ENCODE results near the gene DCLK1. TPM values are rescaled to one million over a fixed set of nuclear protein-coding genes. Genes with fewer than 3 reads are reported as not detected.

DCLK1 gene
- total RNA-seq, 1 donor from 2014 or later, result 2.9 TPM

- Histone ChIP-seq H3K4me3 (ENCODE audit: low read depth, low read length) (no peak overlapping the region), H3K36me3 (ENCODE audit: control insufficient read depth, insufficient read depth, low read length) (no peaks in the 10 kb centered on the region), H3K27me3 (ENCODE audit: control insufficient read depth, insufficient read depth, low read length) (no peaks in the 10 kb centered on the region)
- TF ChIP-seq CTCF (IDR thresholded peaks at IDR 0.05; ENCODE audit: insufficient read depth, low read length, poor library complexity, severe bottlenecking), result no peak
- DNase-seq (ENCODE audit: low read depth), result no peak
Measured at GRCh38 chr13:36069881-36070366, 61.3 kb downstream of the DCLK1 start.

GRCh38 chr13:36068991-36069390, 62.2 kb downstream of the DCLK1 start:
- no peak overlapping the region for H3K4me3 ChIP-seq (ENCODE audit: low read depth, low read length)
- no peaks in the 10 kb centered on the region for H3K36me3 ChIP-seq (ENCODE audit: control insufficient read depth, insufficient read depth, low read length)
- no peak for TF ChIP-seq CTCF (IDR thresholded peaks at IDR 0.05; ENCODE audit: insufficient read depth, low read length, poor library complexity, severe bottlenecking)
- no peak for DNase-seq (ENCODE audit: low read depth)
- H3K27me3 ChIP-seq (ENCODE audit: control insufficient read depth, insufficient read depth, low read length), result no peaks in the 10 kb centered on the region

DNA sequence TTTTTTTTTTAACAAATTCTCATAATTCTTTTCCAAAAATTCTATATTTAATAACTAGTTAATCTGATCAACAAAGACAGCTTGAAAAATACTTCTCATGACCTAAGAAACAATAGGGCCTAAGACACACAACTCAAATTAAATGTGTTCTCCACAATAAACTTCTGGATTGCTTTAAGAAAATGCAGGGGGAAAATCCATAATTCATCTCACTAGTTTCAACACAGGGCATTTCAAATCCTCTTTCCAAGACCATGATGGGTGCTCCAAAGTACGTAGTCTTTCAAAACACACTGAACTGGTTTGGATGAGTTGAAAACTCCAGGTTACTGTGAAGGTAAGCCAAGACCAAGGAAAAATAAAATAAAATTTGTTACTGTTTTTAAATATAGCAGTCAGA, 62.6 kb downstream of the DCLK1 start:
- no peak overlapping the region for H3K4me3 ChIP-seq (ENCODE audit: low read depth, low read length)
- no peaks in the 10 kb centered on the region for H3K27me3 ChIP-seq (ENCODE audit: control insufficient read depth, insufficient read depth, low read length)
- H3K36me3 ChIP-seq (ENCODE audit: control insufficient read depth, insufficient read depth, low read length), result no peaks in the 10 kb centered on the region
- no peak for DNase-seq (ENCODE audit: low read depth)
- no peak for TF ChIP-seq CTCF (IDR thresholded peaks at IDR 0.05; ENCODE audit: insufficient read depth, low read length, poor library complexity, severe bottlenecking)

DNA sequence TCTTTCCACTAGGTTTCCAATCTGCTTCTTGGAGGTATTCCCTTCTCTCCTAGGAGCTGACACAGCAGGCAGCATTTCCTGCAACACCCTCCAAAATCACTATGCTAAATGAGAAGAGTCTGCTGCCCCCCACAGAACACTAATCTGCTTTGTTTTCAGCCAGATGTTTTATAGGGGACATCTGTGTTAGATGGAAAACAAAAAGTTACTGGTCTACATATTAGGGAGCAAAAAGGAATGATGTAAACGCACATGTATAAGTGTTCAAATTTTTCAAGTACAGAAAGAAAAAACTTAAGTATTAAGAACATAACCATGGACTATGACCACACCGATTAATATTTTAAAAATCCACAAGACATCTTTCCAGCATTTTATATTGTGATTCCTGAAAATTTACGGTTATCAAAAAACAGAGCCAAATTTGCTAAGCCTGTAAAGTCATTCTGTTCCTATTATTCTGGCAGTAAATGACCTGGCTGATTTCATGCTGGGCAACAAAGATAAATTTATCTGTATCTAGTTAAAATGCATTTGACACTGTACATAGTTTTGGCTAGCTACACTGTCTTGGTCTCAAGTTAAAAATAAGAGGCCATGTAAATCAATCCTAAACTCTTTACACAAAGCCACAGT, 63.3 kb downstream of the DCLK1 start:
- Histone ChIP-seq H3K4me3 (ENCODE audit: low read depth, low read length) (no peak overlapping the region), H3K36me3 (ENCODE audit: control insufficient read depth, insufficient read depth, low read length) (no peaks in the 10 kb centered on the region), H3K27me3 (ENCODE audit: control insufficient read depth, insufficient read depth, low read length) (no peaks in the 10 kb centered on the region)
- DNase-seq (ENCODE audit: low read depth), result no peak
- TF ChIP-seq CTCF (IDR thresholded peaks at IDR 0.05; ENCODE audit: insufficient read depth, low read length, poor library complexity, severe bottlenecking), result no peak

DNA sequence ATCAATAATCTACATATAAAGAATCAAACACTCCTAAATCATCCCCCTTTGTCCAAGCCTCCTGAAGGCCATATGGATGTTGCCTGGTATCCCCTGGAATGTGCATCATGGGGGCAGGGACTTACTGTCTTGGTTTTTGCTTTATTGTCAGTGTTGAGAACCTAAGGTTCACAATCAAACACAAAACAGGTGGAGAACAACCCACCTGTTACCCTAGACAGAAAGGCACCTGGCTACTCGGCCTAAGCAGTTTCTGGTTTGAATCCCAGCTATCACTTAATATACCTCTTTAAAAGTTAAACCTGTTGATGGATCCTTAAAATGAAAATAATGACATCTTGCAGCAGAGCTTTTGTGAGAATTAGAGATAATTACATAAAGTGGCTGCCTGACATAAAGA, 68.9 kb downstream of the DCLK1 start:
- no peaks in the 10 kb centered on the region for H3K36me3 ChIP-seq (ENCODE audit: control insufficient read depth, insufficient read depth, low read length)
- no peaks in the 10 kb centered on the region for H3K27me3 ChIP-seq (ENCODE audit: control insufficient read depth, insufficient read depth, low read length)
- no peak for DNase-seq (ENCODE audit: low read depth)
- no peak overlapping the region for H3K4me3 ChIP-seq (ENCODE audit: low read depth, low read length)
- no peak for TF ChIP-seq CTCF (IDR thresholded peaks at IDR 0.05; ENCODE audit: insufficient read depth, low read length, poor library complexity, severe bottlenecking)

GRCh38 chr13:36061621-36062020, 69.6 kb downstream of the DCLK1 start:
- no peak for DNase-seq (ENCODE audit: low read depth)
- Histone ChIP-seq H3K27me3 (ENCODE audit: control insufficient read depth, insufficient read depth, low read length) (no peaks in the 10 kb centered on the region), H3K36me3 (ENCODE audit: control insufficient read depth, insufficient read depth, low read length) (no peaks in the 10 kb centered on the region), H3K4me3 (ENCODE audit: low read depth, low read length) (no peak overlapping the region)
- TF ChIP-seq CTCF (IDR thresholded peaks at IDR 0.05; ENCODE audit: insufficient read depth, low read length, poor library complexity, severe bottlenecking), result no peak
